H1 (cell line): ENCODE measurements around the gene MRTFA. TPM values are rescaled to one million over a fixed set of nuclear protein-coding genes. Genes with fewer than 3 reads are reported as not detected.
A peak's percentile ranks its signal among the peaks of the same experiment; 100 is the strongest.

Source experiments
- CTCF ChIA-PET: fragments of 300-600 bp; sonication (Branson Sonifier 250); formaldehyde crosslinking; loops from one replicate; lab custom pipeline; 2021; ENCODE audit not compliant: partially characterized antibody; lab: Charles Lee
- POLR2A ChIA-PET: fragments of 300-600 bp; sonication (Branson Sonifier 250); formaldehyde crosslinking; loops from one replicate; lab custom pipeline; 2021; ENCODE audit warnings: inconsistent platforms; ENCODE audit not compliant: partially characterized antibody; lab: Charles Lee
- DNase-seq, 2 experiments: peaks; one replicate each; pipeline versions ENCODE4 v3.0.0 to v3.0.0-alpha.2; 2010 to 2022; ENCODE audit warnings: low spot score in 2 of 2, low read depth in 1 of 2, mixed read lengths in 1 of 2
- FAIRE-seq: peaks from 2 replicates; lab custom pipeline; 2011; peaks lifted over from hg19 to GRCh38; lab: Jason Lieb, UNC
- H2AFZ ChIP-seq: 2 replicates; pipeline ENCODE4 v1.8.1; 2012; ENCODE audit warnings: low read length, inconsistent platforms
- H2AK5ac ChIP-seq: 2 replicates; pipeline ENCODE4 v1.6.1; 2013; ENCODE audit warnings: low read depth, low read length
- H2BK120ac ChIP-seq: replicated peaks from 2 replicates; pipeline ENCODE3; 2013; ENCODE audit warnings: low read depth, low read length, inconsistent platforms
- H2BK12ac ChIP-seq: 2 replicates; pipeline ENCODE4 v1.6.1; 2013; ENCODE audit warnings: low read depth, low read length
- H2BK15ac ChIP-seq: 2 replicates; pipeline ENCODE4 v1.6.1; 2013; ENCODE audit warnings: low read length
- H2BK20ac ChIP-seq: 2 replicates; pipeline ENCODE4 v1.6.1; 2013; ENCODE audit warnings: low read length
- H2BK5ac ChIP-seq: 2 replicates; pipeline ENCODE4 v1.6.1; 2013; ENCODE audit warnings: low read depth, low read length
- H3K14ac ChIP-seq: 2 replicates; pipeline ENCODE4 v1.6.1; 2013; ENCODE audit warnings: inconsistent platforms; ENCODE audit not compliant: insufficient read length
- H3K18ac ChIP-seq: 2 replicates; pipeline ENCODE4 v1.6.1; 2013; ENCODE audit warnings: low read length; ENCODE audit errors: extremely low read depth
- H3K23ac ChIP-seq: 2 replicates; pipeline ENCODE4 v1.6.1; 2013; ENCODE audit warnings: inconsistent platforms; ENCODE audit not compliant: insufficient read length
- H3K23me2 ChIP-seq: 2 replicates; pipeline ENCODE4 v1.6.1; 2013; ENCODE audit warnings: low read depth, low read length
- H3K27ac ChIP-seq: 2 replicates; pipeline ENCODE4 v1.6.1; 2011; ENCODE audit warnings: low read depth, low read length, inconsistent platforms
- H3K27me3 ChIP-seq, 4 experiments: replicated peaks in 1 of 4; 1 replicate in 1 of 4; 2 replicates in 3 of 4; pipeline versions ENCODE4 v1.6.1 to v1.8.1; 2011 to 2013; ENCODE audit warnings: low read length in 3 of 4, mild to moderate bottlenecking in 3 of 4, inconsistent platforms in 2 of 4, mixed read lengths in 2 of 4, moderate library complexity in 1 of 4; ENCODE audit not compliant: control insufficient read depth in 3 of 4, insufficient read depth in 3 of 4; ENCODE audit errors: extremely low read depth in 1 of 4
- H3K36me3 ChIP-seq, 4 experiments: 2 replicates each; pipeline versions ENCODE4 v1.6.1 to v1.8.1; 2011 to 2013; ENCODE audit warnings: mild to moderate bottlenecking in 4 of 4, low read length in 3 of 4, moderate library complexity in 2 of 4, control low read depth in 1 of 4, inconsistent platforms in 1 of 4; ENCODE audit not compliant: insufficient read depth in 4 of 4, control insufficient read depth in 2 of 4
- H3K4ac ChIP-seq: replicated peaks from 2 replicates; pipeline ENCODE3; 2013; ENCODE audit warnings: low read length, low read depth, mixed read lengths, inconsistent platforms; ENCODE audit not compliant: insufficient read length
- H3K4me1 ChIP-seq, 4 experiments: replicated peaks in 1 of 4; 1 replicate in 1 of 4; 2 replicates in 3 of 4; pipeline versions ENCODE4 v1.6.1 to v1.8.1; 2011 to 2013; ENCODE audit warnings: low read length in 3 of 4, inconsistent platforms in 2 of 4, mixed read lengths in 1 of 4; ENCODE audit not compliant: insufficient read depth in 4 of 4, control insufficient read depth in 3 of 4
- H3K4me2 ChIP-seq, 2 experiments: 2 replicates each; pipeline versions ENCODE4 v1.6.1 to v1.8.1; 2011 to 2013; ENCODE audit warnings: low read depth in 2 of 2, low read length in 2 of 2, control low read depth in 1 of 2, inconsistent platforms in 1 of 2, mild to moderate bottlenecking in 1 of 2; ENCODE audit not compliant: insufficient read depth in 1 of 2
- H3K4me3 ChIP-seq, 4 experiments: fragments of 200-600, 300-600 bp in 1 of 4; sonication (generic), shearing (Covaris generic), sonication (Bioruptor Twin) in 1 of 4; 2 replicates each; pipeline versions ENCODE4 v1.5.1 to v1.8.1; 2011 to 2016; ENCODE audit warnings: low read length in 4 of 4, low read depth in 3 of 4, control low read depth in 2 of 4, inconsistent platforms in 2 of 4, mild to moderate bottlenecking in 2 of 4, mixed read lengths in 1 of 4, moderate library complexity in 1 of 4; ENCODE audit not compliant: insufficient read depth in 2 of 4; ENCODE audit errors: extremely low read depth in 1 of 4
- H3K56ac ChIP-seq: replicated peaks from 2 replicates; pipeline ENCODE3; 2013; ENCODE audit warnings: low read depth, mild to moderate bottlenecking, mixed read lengths, low read length, inconsistent platforms; ENCODE audit not compliant: insufficient read length
- H3K79me1 ChIP-seq: 2 replicates; pipeline ENCODE4 v1.6.1; 2013; ENCODE audit warnings: low read depth, low read length, control low read depth
- H3K79me2 ChIP-seq, 2 experiments: 2 replicates each; pipeline versions ENCODE4 v1.6.1 to v1.8.1; 2012 to 2013; ENCODE audit warnings: low read length in 2 of 2, mild to moderate bottlenecking in 2 of 2, inconsistent platforms in 1 of 2; ENCODE audit not compliant: insufficient read depth in 2 of 2, control insufficient read depth in 1 of 2
- H3K9ac ChIP-seq, 4 experiments: replicated peaks in 1 of 4; 1 replicate in 1 of 4; 2 replicates in 3 of 4; pipeline versions ENCODE4 v1.6.1 to v1.8.1; 2011 to 2013; ENCODE audit warnings: low read depth in 3 of 4, low read length in 3 of 4, control low read depth in 2 of 4, mild to moderate bottlenecking in 2 of 4, moderate library complexity in 2 of 4, inconsistent platforms in 1 of 4; ENCODE audit errors: extremely low read depth in 1 of 4
- H3K9me3 ChIP-seq, 2 experiments: 2 replicates each; pipeline versions ENCODE4 v1.6.1 to v1.8.1; 2012 to 2013; ENCODE audit warnings: mild to moderate bottlenecking in 2 of 2, moderate library complexity in 2 of 2, control low read depth in 1 of 2, inconsistent platforms in 1 of 2, low read depth in 1 of 2, low read length in 1 of 2, mixed read lengths in 1 of 2; ENCODE audit not compliant: insufficient read depth in 2 of 2
- H4K20me1 ChIP-seq, 2 experiments: replicated peaks in 1 of 2; 2 replicates each; pipeline versions ENCODE3 to v1.8.1; 2011 to 2013; ENCODE audit warnings: inconsistent platforms in 2 of 2, low read length in 2 of 2, mild to moderate bottlenecking in 1 of 2; ENCODE audit not compliant: insufficient read depth in 2 of 2, control insufficient read depth in 1 of 2
- H4K5ac ChIP-seq: 2 replicates; pipeline ENCODE4 v1.6.1; 2013; ENCODE audit warnings: low read length, low read depth, mixed read lengths, inconsistent platforms; ENCODE audit not compliant: insufficient read length
- H4K8ac ChIP-seq: 2 replicates; pipeline ENCODE4 v1.8.0; 2013; ENCODE audit warnings: mild to moderate bottlenecking, moderate library complexity, low read length, inconsistent platforms; ENCODE audit not compliant: insufficient read depth; ENCODE audit errors: extremely low read depth
- H4K91ac ChIP-seq: replicated peaks from 2 replicates; pipeline ENCODE3; 2013; ENCODE audit warnings: low read length, mixed read lengths, inconsistent platforms; ENCODE audit not compliant: insufficient read length
- NANOG ChIP-seq: IDR thresholded peaks from 2 replicates; pipeline ENCODE4 v1.6.1; 2011; ENCODE audit warnings: low read length, low read depth, mild to moderate bottlenecking, inconsistent platforms; ENCODE audit not compliant: insufficient read depth, poor library complexity, severe bottlenecking
- POU5F1 ChIP-seq: IDR thresholded peaks from 2 replicates; pipeline ENCODE4 v1.6.1; 2011; ENCODE audit warnings: low read depth, mild to moderate bottlenecking, low read length, moderate library complexity
- SIRT6 ChIP-seq: IDR thresholded peaks from one replicate; pipeline ENCODE4 v1.7.1; 2012; ENCODE audit warnings: low read length, inconsistent platforms
- whole genome bisulfite sequencing, 2 experiments: shearing (Covaris generic) in 1 of 2; methylation state at CpG; one replicate each; pipeline versions ENCODE4 v1.1.6 to v1.1.7; 2013 to 2015; ENCODE audit warnings: low lambda C conversion rate in 2 of 2, mixed read lengths in 2 of 2, inconsistent platforms in 1 of 2, low coverage in 1 of 2, missing lambda C conversion rate in 1 of 2; ENCODE audit not compliant: insufficient replicate concordance in 2 of 2, insufficient coverage in 1 of 2, insufficient read length in 1 of 2; ENCODE audit errors: extremely low coverage in 1 of 2, missing lambda C conversion rate in 1 of 2; 5-methylcytosine and 5-hydroxymethylcytosine counted together
- polyA plus RNA-seq, 7 experiments: library from polyadenylated mRNA; depleted of rRNA in 3 of 7; stranded (reverse) in 5 of 7; unstranded in 2 of 7; fragments of >200 nt in 5 of 7; fragments of 200-250 nt in 2 of 7; gene quantifications; 1 replicate in 5 of 7; 2 replicates in 1 of 7; 4 replicates in 1 of 7; pipeline versions ENCODE4 v1.2.1 to v1.2.3, GENCODE V29; 2011 to 2013; ENCODE audit warnings: missing spikeins in 2 of 7, mixed read lengths in 2 of 7
- total RNA-seq: library from RNA; stranded (reverse); fragmentation: NEBNext Ultra II Directional; extraction: Animal tissue kit (Norgen Biotek cat#: 25700); gene quantifications from 2 replicates; pipeline ENCODE4 v1.2.1, GENCODE V29; 2021

The MRTFA gene
- total and polyA plus RNA-seq, 2 of the 8 experiments (the other 6 are each of a cell fraction or from before 2014, with no cell fraction given), result 5.4 to 37.9 TPM

GRCh38 chr22:40472051-40472450 is 164.5 kb downstream of the MRTFA start:
- FAIRE-seq (peak; percentile 78), DNase-seq (no peak)
- no peak overlapping the region for H3K18ac ChIP-seq
- H3K27ac ChIP-seq, result no peak overlapping the region
- no peaks in the 10 kb centered on the region for H3K27me3 ChIP-seq
- H2BK20ac ChIP-seq, result no peak overlapping the region
- no peak overlapping the region for H2AK5ac ChIP-seq
- H2BK120ac ChIP-seq, result no peak overlapping the region
- no peaks in the 10 kb centered on the region for H3K79me2 ChIP-seq
- no peak overlapping the region for H3K9ac ChIP-seq
- no peak overlapping the region for H2BK15ac ChIP-seq
- ChIA-PET POLR2A (no interaction called here), CTCF (interaction anchor here (1.3 to 9.4 kb wide), 5 partner anchors 11 to 36 kb away, joined by 3 to 66 read pairs (median 9); no protein-coding TSS in a partner anchor)
- no peak overlapping the region for H4K91ac ChIP-seq
- H3K14ac ChIP-seq, result no peak overlapping the region
- no peak overlapping the region for H3K23ac ChIP-seq
- H3K4ac ChIP-seq, result no peak overlapping the region
- H4K8ac ChIP-seq, result no peak overlapping the region
- TF ChIP-seq NANOG (peak; percentile 21), POU5F1 (0 out of 2 replicates have a peak, but pooled peaks have one; percentile 8), SIRT6 (no peak)
- 0 out of 8 replicates have a peak overlapping the region, but pooled peaks of 1 of the 4 experiments have one; percentile 4 for H3K4me3 ChIP-seq
- H3K4me1 ChIP-seq, result peaks cover 0 to 7% (median 4%) of the 10 kb centered on the region in 4 experiments; a peak in 3 of 7 replicates
- H4K5ac ChIP-seq, result no peak overlapping the region
- H2BK5ac ChIP-seq, result no peak overlapping the region
- 69% methylated on average over 2 of the region's 2 CpGs; no CpG with 5 or more reads in 1 of the 2 experiments for WGBS, 2 experiments
- H2BK12ac ChIP-seq, result no peak overlapping the region
- no peaks in the 10 kb centered on the region; the same call in 1 of the 2 replicates for H3K79me1 ChIP-seq
- no peaks in the 10 kb centered on the region for H3K9me3 ChIP-seq
- peaks cover 0 to 2% of the 10 kb centered on the region in 2 experiments for H4K20me1 ChIP-seq
- no peaks in the 10 kb centered on the region for H3K23me2 ChIP-seq
- H3K36me3 ChIP-seq, result no peaks in the 10 kb centered on the region
- peak overlapping the region in 1 of 2 experiments; percentile 35; a peak in 1 of 4 replicates for H3K4me2 ChIP-seq
- no peak overlapping the region for H2AFZ ChIP-seq
- H3K56ac ChIP-seq, result no peak overlapping the region
